ENCODE data around the gene DOCK10. TPM values are rescaled to one million over a fixed set of nuclear protein-coding genes. Genes with fewer than 3 reads are reported as not detected.

DOCK10 gene
- total RNA-seq, 1 experiment from 2014 or later: 5.8 TPM

DNA sequence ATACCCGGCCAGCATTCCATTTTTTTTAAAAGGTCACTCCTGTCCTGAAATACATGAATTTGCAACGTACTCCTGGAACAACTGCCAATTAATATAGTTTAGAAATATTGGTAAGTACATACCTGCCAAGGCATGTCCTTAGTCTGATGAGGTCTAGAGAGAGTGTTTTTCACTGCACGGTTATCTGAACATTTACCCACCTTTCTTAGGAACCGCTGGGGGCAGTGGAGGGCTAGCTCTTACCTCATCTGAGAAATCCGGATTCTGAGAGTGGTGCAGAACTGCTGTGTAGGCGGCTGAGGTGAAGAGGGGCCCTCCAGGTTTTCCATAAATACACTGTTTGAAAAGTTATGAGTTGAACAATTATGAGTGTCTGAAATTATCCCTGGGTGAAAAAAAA is 193.0 kb downstream of the DOCK10 start:
- H3K9me3 ChIP-seq (ENCODE audit: control insufficient read depth, insufficient read depth, low read depth, low read length): no peaks in the 10 kb centered on the region
- no peaks in the 10 kb centered on the region for H3K27me3 ChIP-seq (ENCODE audit: control insufficient read depth, insufficient read depth, low read length)
- intact Hi-C loops (cut with micrococcal nuclease; ENCODE audit: unreplicated experiment) (no loop called here), in situ Hi-C loops (cut with HindIII; ENCODE audit: low pct_unique_long_range_greater_than_20kb, low sequenced_read_pairs) (no loop called here)
- no peaks in the 10 kb centered on the region for H3K36me3 ChIP-seq (ENCODE audit: control insufficient read depth, insufficient read depth, low read length)
- DNase-seq (ENCODE audit: low read depth, low spot score) (no peak), ATAC-seq (0 out of 2 replicates have a peak, but pooled peaks have one; percentile 56)
- no peak overlapping the region for H3K27ac ChIP-seq (ENCODE audit: low read length)
- no TSS peak for BruUV-seq (replicated peaks)
- no peaks in the 10 kb centered on the region for H3K4me1 ChIP-seq (ENCODE audit: control insufficient read depth, insufficient read depth, low read length)
- no peak overlapping the region for H3K4me3 ChIP-seq (ENCODE audit: low read depth in 2 of 2, low read length in 2 of 2)
- ChIA-PET POLR2A (no interaction called here), CTCF (no interaction called here)
- TF ChIP-seq, protein P1, sequence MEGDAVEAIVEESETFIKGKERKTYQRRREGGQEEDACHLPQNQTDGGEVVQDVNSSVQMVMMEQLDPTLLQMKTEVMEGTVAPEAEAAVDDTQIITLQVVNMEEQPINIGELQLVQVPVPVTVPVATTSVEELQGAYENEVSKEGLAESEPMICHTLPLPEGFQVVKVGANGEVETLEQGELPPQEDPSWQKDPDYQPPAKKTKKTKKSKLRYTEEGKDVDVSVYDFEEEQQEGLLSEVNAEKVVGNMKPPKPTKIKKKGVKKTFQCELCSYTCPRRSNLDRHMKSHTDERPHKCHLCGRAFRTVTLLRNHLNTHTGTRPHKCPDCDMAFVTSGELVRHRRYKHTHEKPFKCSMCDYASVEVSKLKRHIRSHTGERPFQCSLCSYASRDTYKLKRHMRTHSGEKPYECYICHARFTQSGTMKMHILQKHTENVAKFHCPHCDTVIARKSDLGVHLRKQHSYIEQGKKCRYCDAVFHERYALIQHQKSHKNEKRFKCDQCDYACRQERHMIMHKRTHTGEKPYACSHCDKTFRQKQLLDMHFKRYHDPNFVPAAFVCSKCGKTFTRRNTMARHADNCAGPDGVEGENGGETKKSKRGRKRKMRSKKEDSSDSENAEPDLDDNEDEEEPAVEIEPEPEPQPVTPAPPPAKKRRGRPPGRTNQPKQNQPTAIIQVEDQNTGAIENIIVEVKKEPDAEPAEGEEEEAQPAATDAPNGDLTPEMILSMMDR (IDR thresholded peaks at IDR 0.05): peak; percentile 33
- TF ChIP-seq POLR2AphosphoS5 (IDR thresholded peaks at IDR 0.05; ENCODE audit: low read depth, low read length): no peak

DNA sequence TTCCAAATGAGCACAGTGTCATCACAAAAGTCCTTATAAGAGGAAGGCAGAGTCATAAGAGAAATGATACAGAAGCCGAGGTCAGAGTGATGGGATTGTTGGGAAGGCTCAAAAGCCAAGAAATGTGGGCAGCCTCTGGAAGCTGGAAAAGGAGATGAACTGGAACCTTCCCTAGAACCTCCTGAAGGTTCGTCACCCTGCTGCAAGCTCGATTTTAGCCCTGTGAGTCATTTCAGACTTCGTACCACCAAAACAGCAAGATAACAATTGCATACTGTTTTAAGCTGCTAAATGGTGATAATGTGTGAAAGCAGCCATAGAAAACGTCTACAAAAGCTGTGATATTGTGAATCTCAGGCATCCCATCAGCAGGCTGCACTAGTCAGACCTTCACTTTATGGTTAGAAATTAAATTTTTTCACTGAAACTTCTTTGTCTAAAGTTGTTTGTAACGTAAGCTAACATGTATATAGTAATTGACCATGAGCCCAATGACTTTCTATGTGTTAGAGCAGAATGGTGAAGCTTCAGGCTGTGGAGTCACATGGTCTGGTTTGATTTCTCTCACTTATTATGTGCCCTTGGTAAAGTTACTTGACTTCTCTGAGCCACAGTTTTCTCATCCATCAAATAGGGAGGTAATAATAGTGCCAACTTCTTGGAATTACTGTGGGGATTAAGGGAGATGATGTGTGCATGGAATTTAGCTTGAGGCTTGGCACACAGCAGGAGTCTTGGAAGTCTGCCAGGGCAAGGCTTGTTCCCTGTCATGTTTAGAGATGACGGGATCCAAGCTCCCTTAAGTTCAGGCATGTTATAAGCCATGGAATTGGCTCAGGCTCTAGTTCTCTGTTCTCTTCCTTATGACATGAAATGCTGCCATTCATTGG is 194.1 kb downstream of the DOCK10 start:
- POLR2A ChIA-PET: interaction anchor here (1.2 kb wide), 1 partner anchor 10 kb away, joined by 3 read pairs; no protein-coding TSS in a partner anchor
- H3K27me3 ChIP-seq (ENCODE audit: control insufficient read depth, insufficient read depth, low read length): no peaks in the 10 kb centered on the region
- H3K9me3 ChIP-seq (ENCODE audit: control insufficient read depth, insufficient read depth, low read depth, low read length): no peaks in the 10 kb centered on the region
- H3K36me3 ChIP-seq (ENCODE audit: control insufficient read depth, insufficient read depth, low read length): no peaks in the 10 kb centered on the region
- H3K4me1 ChIP-seq (ENCODE audit: control insufficient read depth, insufficient read depth, low read length): no peaks in the 10 kb centered on the region
- TF ChIP-seq, protein P1 (IDR thresholded peaks at IDR 0.05): no peak
- no peak for TF ChIP-seq TCF7L2 (IDR thresholded peaks at IDR 0.05; ENCODE audit: low read depth, low read length)
- TF ChIP-seq REST (IDR thresholded peaks at IDR 0.05; ENCODE audit: insufficient read depth in 1 of 2, low read depth in 2 of 2, low read length in 1 of 2): no peak
- no peak for TF ChIP-seq POLR2AphosphoS5 (IDR thresholded peaks at IDR 0.05; ENCODE audit: low read depth, low read length)
- no peak for TF ChIP-seq SIN3A (IDR thresholded peaks at IDR 0.05; ENCODE audit: borderline replicate concordance, insufficient read depth, low read depth, low read length)
- no TSS peak for BruUV-seq (replicated peaks)
- intact Hi-C loops (cut with micrococcal nuclease; ENCODE audit: unreplicated experiment): no loop called here
- ATAC-seq (no peak), DNase-seq (ENCODE audit: low read depth, low spot score) (no peak)
- in situ Hi-C loops (cut with HindIII; ENCODE audit: low pct_unique_long_range_greater_than_20kb, low sequenced_read_pairs): no loop called here
- no peak overlapping the region for H3K27ac ChIP-seq (ENCODE audit: low read length)
- no peak overlapping the region for H3K4me3 ChIP-seq (ENCODE audit: low read depth in 2 of 2, low read length in 2 of 2)
- CTCF ChIA-PET: no interaction called here

All from Panc1 (cell line).